ENCODE measurements around the gene VAV1. TPM values are rescaled to one million over a fixed set of nuclear protein-coding genes. Genes with fewer than 3 reads are reported as not detected.
"Not testable (repeated sequence)": the region's sequence is repeated elsewhere in the genome, so short reads cannot be mapped to it uniquely, and the experiment has no call there.

VAV1 gene
- total RNA-seq, 1 donor from 2014 or later, result not detected

DNA sequence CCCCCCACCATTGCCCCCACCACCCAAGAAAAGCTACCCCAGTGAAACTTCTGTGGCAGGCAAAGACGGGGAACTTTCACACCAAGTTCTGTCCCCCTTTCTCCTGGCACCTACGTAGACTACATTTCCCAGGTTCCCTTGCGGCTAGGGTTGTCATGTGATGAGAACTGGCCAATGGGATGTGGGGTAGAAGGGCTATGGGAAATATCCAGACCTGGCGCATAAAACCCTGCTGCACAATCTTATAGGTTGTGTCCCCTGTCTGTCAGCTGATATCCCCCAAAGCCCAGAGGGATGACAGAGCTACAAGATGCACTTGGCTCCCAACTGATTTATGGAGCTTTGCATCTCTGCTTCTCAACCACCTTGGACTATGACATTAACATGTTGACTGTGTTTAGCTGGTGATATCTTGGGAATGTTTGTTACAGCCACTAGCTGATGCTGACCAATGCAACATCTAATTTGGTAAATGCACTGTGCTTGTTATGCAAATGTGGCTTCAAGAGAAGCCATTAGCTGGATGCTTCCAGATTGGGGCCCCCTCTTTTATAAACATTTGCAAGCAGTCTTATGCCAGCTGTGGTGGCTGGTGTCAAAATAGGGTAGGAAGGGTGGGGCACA lies 11.3 kb upstream of the VAV1 start:
- no peak for DNase-seq (ENCODE audit: low read depth, low spot score)
- Mint-ChIP-seq H3K27me3 (ENCODE audit: low read depth) (peaks cover 18% of the 10 kb centered on the region), H3K27ac (ENCODE audit: unreplicated experiment) (no peak overlapping the region), H3K9me3 (no peaks in the 10 kb centered on the region), H3K4me1 (no peaks in the 10 kb centered on the region), H3K4me3 (no peak overlapping the region), H3K36me3 (ENCODE audit: low read depth) (no peaks in the 10 kb centered on the region)
- TF ChIP-seq, protein P1, sequence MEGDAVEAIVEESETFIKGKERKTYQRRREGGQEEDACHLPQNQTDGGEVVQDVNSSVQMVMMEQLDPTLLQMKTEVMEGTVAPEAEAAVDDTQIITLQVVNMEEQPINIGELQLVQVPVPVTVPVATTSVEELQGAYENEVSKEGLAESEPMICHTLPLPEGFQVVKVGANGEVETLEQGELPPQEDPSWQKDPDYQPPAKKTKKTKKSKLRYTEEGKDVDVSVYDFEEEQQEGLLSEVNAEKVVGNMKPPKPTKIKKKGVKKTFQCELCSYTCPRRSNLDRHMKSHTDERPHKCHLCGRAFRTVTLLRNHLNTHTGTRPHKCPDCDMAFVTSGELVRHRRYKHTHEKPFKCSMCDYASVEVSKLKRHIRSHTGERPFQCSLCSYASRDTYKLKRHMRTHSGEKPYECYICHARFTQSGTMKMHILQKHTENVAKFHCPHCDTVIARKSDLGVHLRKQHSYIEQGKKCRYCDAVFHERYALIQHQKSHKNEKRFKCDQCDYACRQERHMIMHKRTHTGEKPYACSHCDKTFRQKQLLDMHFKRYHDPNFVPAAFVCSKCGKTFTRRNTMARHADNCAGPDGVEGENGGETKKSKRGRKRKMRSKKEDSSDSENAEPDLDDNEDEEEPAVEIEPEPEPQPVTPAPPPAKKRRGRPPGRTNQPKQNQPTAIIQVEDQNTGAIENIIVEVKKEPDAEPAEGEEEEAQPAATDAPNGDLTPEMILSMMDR (conservative IDR thresholded peaks at IDR 0.05), result no peak

- H3K27ac Mint-ChIP-seq (ENCODE audit: unreplicated experiment); H3K4me3 Mint-ChIP-seq; H3K9me3 Mint-ChIP-seq; H3K36me3 Mint-ChIP-seq (ENCODE audit: low read depth); H3K4me1 Mint-ChIP-seq; DNase-seq (ENCODE audit: low read depth, low spot score): not testable (repeated sequence)
- H3K27me3 Mint-ChIP-seq (ENCODE audit: low read depth), result peaks cover 30% of the 10 kb centered on the region
These were observed 10.2 kb upstream of the VAV1 start for GRCh38 chr19:6762253-6762797.

DNA sequence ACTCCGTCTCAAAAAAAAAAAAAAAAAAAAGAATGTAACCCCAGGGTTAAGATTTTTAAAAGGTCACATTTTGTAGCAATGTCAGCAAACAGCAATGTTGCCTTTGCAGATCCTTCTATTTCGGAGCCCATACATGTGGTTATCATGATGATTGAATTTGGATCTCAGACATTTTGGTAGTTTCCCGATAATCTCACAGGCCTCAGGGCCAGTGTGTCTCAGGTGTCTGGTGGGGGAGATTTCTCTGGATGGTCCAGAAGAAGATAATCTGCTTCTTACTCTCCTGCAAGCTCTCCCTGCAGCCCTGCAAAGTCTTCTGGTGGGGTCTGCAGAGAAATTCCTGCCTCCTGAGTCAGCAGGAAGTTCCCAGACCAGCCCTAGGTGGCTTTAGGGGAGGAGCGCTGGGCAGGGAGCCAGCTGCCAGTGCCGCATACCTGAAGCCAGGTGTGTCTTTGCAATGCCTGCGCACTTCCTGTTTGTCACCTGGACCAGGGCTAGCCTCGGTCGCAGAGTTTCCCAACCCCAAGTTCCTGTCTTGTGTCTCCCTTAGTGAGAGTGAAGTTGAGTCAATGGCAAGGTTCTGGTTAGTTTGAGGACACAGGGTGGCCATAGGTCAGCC lies 6.7 kb upstream of the VAV1 start:
- no peak overlapping the region for H3K4me3 Mint-ChIP-seq
- TF ChIP-seq, protein P1 (conservative IDR thresholded peaks at IDR 0.05), result no peak
- no peak overlapping the region for H3K27ac Mint-ChIP-seq (ENCODE audit: unreplicated experiment)
- H3K4me1 Mint-ChIP-seq, result peaks cover 13% of the 10 kb centered on the region
- H3K36me3 Mint-ChIP-seq (ENCODE audit: low read depth), result no peaks in the 10 kb centered on the region
- no peaks in the 10 kb centered on the region for H3K9me3 Mint-ChIP-seq
- H3K27me3 Mint-ChIP-seq (ENCODE audit: low read depth), result peaks cover 57% of the 10 kb centered on the region
- DNase-seq (ENCODE audit: low read depth, low spot score), result no peak

DNA sequence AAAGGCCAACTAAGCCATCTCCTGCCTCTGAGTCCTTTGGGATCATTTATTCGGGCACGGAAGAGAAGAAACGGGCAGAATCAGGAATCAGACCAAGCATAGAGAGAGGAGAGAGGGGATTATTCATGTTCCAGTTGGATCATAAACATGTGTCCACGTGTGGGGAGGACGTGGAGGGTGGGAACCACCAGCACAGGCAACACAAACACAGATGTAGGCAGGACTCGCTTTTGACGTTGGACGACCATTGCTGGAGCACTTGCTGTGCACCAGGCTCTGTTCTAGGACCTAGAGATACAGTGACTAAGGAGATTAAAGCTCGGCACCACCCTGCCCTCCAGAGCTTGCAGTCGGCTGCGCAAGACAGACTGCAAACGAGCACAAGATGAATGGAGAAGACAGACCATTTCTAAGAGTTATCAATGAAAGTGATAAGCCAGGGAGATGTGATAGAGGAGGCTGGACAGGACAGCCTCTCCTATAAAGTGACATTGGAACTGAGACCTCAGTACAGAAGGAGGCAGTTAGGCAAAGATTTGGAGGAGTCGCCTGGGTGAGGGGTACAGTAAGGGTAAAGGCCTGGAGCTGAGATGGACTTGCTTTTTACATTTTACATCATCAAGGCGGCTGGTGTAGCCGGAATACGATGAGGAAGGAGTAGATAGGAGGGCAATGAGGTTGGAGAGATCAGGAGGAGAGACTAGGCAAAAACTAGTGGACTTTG lies 6.0 kb upstream of the VAV1 start:
- Mint-ChIP-seq H3K4me1 (peaks cover 13% of the 10 kb centered on the region), H3K9me3 (no peaks in the 10 kb centered on the region), H3K36me3 (ENCODE audit: low read depth) (no peaks in the 10 kb centered on the region), H3K27me3 (ENCODE audit: low read depth) (peaks cover 57% of the 10 kb centered on the region), H3K4me3 (no peak overlapping the region), H3K27ac (ENCODE audit: unreplicated experiment) (no peak overlapping the region)
- no peak for DNase-seq (ENCODE audit: low read depth, low spot score)
- TF ChIP-seq, protein P1 (conservative IDR thresholded peaks at IDR 0.05), result no peak

- TF ChIP-seq, protein P1 (conservative IDR thresholded peaks at IDR 0.05), result no peak
- Mint-ChIP-seq H3K4me3 (no peak overlapping the region), H3K36me3 (ENCODE audit: low read depth) (no peaks in the 10 kb centered on the region), H3K27me3 (ENCODE audit: low read depth) (peaks cover 60% of the 10 kb centered on the region), H3K9me3 (no peaks in the 10 kb centered on the region), H3K4me1 (peaks cover 13% of the 10 kb centered on the region), H3K27ac (ENCODE audit: unreplicated experiment) (no peak overlapping the region)
- DNase-seq (ENCODE audit: low read depth, low spot score), result no peak
These were observed 5.5 kb upstream of the VAV1 start for GRCh38 chr19:6767081-6767356.
